Measurements from ENCODE around the gene ATP5IF1.

DNA sequence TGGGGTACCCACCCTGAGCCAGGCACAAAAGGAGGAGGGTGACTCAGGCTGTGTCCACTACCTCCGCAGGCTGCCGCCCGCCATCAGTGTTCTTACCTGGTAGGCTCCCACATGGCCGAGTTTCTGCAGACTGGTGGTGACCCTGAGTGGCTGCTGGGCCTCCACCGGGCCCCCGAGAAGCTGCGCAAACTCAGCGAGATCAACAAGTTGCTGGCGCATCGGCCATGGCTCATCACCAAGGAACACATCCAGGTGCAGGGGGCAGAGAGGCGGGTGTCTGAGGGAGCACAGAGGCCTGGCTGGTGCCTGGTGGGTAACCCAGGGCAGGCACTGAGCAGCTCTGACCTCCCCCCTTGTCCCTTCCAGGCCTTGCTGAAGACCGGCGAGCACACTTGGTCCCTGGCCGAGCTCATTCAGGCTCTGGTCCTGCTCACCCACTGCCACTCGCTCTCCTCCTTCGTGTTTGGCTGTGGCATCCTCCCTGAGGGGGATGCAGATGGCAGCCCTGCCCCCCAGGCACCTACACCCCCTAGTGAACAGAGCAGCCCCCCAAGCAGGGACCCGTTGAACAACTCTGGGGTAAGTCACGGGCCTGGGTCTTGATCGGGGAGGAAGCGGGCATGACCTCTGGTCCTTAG lies 36.4 kb downstream of the ATP5IF1 start:
- TF ChIP-seq, protein P1, sequence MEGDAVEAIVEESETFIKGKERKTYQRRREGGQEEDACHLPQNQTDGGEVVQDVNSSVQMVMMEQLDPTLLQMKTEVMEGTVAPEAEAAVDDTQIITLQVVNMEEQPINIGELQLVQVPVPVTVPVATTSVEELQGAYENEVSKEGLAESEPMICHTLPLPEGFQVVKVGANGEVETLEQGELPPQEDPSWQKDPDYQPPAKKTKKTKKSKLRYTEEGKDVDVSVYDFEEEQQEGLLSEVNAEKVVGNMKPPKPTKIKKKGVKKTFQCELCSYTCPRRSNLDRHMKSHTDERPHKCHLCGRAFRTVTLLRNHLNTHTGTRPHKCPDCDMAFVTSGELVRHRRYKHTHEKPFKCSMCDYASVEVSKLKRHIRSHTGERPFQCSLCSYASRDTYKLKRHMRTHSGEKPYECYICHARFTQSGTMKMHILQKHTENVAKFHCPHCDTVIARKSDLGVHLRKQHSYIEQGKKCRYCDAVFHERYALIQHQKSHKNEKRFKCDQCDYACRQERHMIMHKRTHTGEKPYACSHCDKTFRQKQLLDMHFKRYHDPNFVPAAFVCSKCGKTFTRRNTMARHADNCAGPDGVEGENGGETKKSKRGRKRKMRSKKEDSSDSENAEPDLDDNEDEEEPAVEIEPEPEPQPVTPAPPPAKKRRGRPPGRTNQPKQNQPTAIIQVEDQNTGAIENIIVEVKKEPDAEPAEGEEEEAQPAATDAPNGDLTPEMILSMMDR (IDR thresholded peaks at IDR 0.05) = no peak
- TF ChIP-seq ELF1 (IDR thresholded peaks at IDR 0.05) = no peak
- no peak for TF ChIP-seq RAD21 (IDR thresholded peaks at IDR 0.05; ENCODE audit: low read length)
- TF ChIP-seq YY1 (IDR thresholded peaks at IDR 0.05; ENCODE audit: low read depth) = no peak
- TF ChIP-seq EZH2phosphoT487 (IDR thresholded peaks at IDR 0.05; ENCODE audit: borderline replicate concordance, low read depth) = no peak

All from SK-N-SH (cell line).